IPS-18c (cell line): ENCODE results near the gene IDH2.

Source experiments
- H3K4me3 ChIP-seq: 2 replicates; pipeline ENCODE4 v1.7.0; 2013; ENCODE audit warnings: low read depth, mild to moderate bottlenecking, low read length, moderate library complexity; ENCODE audit not compliant: insufficient read depth
- H3K9me3 ChIP-seq: one replicate; pipeline ENCODE4 v1.6.1; 2013; ENCODE audit warnings: mild to moderate bottlenecking, low read length, moderate library complexity; ENCODE audit not compliant: control insufficient read depth, insufficient read depth

The IDH2 gene

DNA sequence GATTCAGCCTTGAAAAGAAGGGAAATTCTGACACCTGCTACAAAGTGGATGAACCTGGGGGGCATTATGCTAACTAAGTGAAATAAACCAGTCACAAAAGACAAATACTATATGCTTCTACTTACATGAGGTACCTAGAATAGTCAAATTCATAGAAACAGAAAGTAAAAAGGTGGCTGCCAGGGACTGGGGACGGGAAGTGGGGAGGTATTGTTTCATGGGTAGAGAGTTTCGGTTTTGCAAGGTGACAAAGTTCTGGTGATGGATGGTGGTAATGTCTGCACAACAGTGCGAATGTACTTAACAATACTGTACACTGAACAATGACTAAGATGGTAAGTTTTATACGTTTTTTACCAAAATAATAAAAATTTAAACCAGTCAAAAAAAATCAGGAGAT lies 4.8 kb downstream of the IDH2 start:
- H3K9me3 ChIP-seq, result peaks cover 2% of the 10 kb centered on the region
- no peak overlapping the region for H3K4me3 ChIP-seq

DNA sequence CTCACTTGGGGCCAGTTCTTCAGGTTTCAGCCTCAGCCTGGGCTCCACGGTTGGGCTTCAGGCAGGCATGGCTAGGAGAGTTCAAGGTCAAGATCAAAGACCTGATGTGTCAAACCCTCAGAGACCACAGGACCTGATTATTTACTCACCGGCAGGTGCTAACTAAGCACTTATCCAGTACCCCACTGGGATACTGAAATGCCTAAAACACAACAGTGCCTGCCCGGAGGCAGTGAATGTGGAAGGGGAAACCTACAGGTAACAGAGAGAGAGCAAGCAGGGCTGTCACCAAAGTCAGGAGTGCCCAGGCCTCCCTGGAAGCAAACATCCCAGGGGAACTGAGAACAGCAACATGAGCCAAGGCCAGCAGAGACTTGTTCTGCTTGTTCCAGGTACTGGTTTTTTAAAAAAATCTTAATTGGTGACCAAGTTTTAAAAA lies 6.7 kb downstream of the IDH2 start:
- H3K4me3 ChIP-seq, result no peak overlapping the region

DNA sequence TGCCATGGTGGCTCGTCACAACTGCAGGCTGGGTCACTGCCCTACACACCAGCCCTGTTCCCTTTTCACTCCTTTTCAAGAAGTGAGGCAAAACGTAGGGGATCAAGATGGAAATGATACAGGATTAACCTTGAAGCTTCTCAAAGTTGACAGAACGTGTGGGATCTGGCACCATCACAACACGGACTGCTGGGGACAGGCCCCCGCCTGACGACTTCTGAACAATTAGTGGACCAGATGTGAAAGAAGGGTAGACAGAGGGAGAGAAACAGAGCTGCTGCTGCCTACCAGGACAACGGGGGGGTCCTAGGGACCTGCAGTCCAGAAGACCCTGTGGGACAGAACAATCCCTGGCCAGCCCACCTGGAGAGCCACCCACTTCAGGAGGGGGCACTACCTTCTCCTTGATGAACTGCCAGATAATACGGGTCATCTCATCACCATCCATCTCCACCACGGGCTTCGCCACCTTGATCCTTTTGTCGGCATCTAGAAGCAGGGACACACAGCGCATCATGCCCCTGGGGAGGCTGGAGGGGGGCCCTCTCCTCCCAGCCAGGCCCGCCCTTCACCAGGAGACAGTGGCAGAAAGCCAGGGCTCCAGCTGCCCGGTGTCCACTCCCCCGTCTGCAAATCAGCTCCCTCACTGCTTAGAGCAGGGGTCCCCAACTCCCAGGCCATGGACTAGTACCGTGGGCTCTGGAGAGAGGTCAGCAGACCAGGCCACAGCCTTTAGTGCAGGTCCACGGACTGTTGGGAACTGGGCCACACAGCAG lies 10.9 kb downstream of the IDH2 start:
- Histone ChIP-seq H3K9me3 (peaks cover 5% of the 10 kb centered on the region), H3K4me3 (no peak overlapping the region)

More for the DNA sequence above, 6.7 kb downstream of the IDH2 start:
- H3K9me3 ChIP-seq, result peaks cover 5% of the 10 kb centered on the region

- no peak overlapping the region for H3K4me3 ChIP-seq
- peaks cover 5% of the 10 kb centered on the region for H3K9me3 ChIP-seq
These were observed 11.9 kb downstream of the IDH2 start for GRCh38 chr15:90090226-90090848.

DNA sequence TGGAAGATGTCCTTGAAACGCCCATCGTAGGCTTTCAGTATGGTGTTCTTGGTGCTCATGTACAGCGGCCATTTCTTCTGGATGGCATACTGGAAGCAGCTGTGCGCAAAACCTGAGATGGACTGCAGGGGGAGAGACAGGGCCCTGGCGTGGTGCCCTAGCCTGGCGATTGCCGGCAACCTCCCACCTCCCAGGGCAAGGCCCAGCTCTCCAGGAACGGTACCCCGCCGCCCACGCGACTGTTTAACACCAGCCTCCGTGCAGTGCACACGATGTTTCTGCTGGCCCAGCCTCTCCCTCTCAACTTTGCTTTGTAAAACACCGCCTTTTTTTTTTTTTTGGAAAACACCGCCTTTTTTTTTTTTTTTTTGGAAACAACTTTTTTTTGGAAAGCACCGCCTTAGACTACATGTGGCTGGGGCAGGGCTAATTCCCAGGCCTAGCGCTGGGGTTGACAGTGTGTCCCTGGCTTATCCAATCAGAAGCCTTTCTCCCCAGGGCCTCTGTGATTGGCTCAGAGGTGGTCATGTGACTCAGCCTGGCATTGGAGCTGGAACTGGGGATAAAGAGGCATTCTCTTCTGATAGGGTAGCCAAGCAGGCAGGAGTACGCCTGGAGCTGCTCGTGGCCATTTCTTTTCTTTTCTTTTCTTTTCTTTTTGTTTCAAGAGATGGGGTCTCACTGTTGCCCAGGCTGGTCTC lies 14.7 kb downstream of the IDH2 start:
- Histone ChIP-seq H3K4me3 (no peak overlapping the region), H3K9me3 (peaks cover 4% of the 10 kb centered on the region)

- Histone ChIP-seq H3K9me3 (no peaks in the 10 kb centered on the region), H3K4me3 (no peak overlapping the region)
These were observed 15.4 kb downstream of the IDH2 start for GRCh38 chr15:90086868-90087268.

DNA sequence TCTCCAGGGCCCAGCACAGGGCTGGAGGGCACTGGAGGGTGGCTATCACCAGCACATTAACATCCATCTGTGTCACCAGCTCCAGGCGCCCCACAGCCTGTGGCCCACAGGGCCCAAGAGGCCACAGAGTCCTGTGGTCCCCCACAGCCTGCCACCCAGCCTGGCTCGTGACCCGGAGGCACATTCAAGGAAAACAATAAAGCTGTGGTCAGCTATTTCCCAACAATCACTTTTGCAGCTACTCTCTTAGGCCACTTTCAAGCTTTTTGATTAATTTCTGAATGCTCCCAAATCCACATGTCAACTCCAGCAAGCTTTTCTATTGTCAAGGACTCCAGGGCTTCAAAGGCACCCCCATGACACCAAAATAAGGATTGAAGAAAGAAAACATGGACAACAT lies 16.7 kb downstream of the IDH2 start:
- no peak overlapping the region for H3K4me3 ChIP-seq

GRCh38 chr15:90084876-90085423 lies 17.3 kb downstream of the IDH2 start:
- H3K9me3 ChIP-seq, result no peaks in the 10 kb centered on the region

More for the DNA sequence above, 16.7 kb downstream of the IDH2 start:
- no peaks in the 10 kb centered on the region for H3K9me3 ChIP-seq

DNA sequence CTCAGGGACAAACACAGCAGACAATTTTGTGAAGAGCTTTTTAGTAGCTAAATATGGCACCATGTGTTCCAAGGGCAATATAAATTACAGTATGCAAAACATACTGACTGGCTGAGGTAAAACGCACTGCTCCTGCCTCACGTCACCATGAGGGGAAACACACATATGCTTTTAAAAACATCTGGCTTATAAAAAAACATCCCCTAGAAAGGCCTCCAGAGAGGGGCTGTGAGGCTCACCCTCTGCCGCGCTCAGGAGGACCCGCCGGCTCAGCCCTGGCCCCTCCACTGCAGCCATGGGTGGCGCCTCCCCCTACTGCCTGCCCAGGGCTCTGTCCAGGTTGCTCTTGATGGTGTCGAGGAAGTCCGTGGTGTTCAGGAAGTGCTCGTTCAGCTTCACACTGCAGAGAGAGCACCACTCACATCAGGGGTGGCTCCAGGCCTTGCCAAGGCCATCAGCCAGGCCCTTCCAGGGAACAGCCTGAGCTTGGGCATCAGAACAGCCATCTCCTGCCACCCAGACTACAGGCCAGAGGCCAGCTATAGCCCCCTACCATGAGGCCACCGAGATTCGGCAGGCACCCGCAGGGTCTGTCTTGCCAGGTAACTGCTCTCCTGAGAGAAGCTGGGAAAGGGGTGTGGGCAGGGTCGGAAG lies 18.2 kb downstream of the IDH2 start:
- Histone ChIP-seq H3K4me3 (no peak overlapping the region), H3K9me3 (no peaks in the 10 kb centered on the region)

More at GRCh38 chr15:90084876-90085423, 17.3 kb downstream of the IDH2 start:
- H3K4me3 ChIP-seq, result no peak overlapping the region

DNA sequence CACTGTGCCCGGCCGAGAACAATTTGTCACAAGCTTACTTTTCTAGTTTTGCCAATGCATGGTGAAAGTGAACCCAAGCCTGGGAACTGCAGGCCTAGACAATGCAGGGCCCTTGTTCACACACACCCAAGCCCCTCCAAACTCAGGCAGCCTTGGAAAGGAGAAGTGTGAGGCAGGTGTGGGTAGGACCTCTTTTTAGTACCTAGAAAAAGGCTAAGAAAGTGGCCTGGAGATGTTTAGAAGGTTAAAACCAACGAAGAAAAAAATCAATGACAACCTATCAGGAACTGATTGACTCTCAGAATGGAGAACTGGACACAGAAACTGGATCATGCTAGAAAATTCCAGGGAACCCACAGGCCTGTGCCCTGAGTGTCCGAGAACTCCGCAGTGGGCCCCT lies 18.8 kb downstream of the IDH2 start:
- Histone ChIP-seq H3K4me3 (no peak overlapping the region), H3K9me3 (no peaks in the 10 kb centered on the region)

- Histone ChIP-seq H3K4me3 (no peak overlapping the region), H3K9me3 (no peaks in the 10 kb centered on the region)
These were observed 20.0 kb downstream of the IDH2 start for GRCh38 chr15:90082140-90082715.

GRCh38 chr15:90080818-90081393 lies 21.4 kb downstream of the IDH2 start:
- H3K4me3 ChIP-seq, result no peak overlapping the region
- no peaks in the 10 kb centered on the region for H3K9me3 ChIP-seq

DNA sequence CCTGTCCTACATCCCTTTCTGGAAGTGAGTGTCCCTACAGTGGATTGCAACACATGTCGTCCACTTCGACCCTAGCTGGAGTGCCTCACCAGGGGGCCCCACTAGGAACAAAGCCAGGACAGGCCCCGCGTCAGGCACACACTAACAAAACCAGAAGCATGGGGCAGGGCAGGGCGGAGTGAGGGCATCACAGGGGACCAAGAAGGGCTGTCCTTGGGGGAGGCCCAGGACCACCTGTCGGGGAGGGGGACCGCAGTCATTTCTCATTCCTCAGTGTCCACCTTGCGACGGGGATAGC lies 21.9 kb downstream of the IDH2 start:
- no peak overlapping the region for H3K4me3 ChIP-seq
- H3K9me3 ChIP-seq, result no peaks in the 10 kb centered on the region

- Histone ChIP-seq H3K9me3 (no peaks in the 10 kb centered on the region), H3K4me3 (no peak overlapping the region)
These were observed 22.4 kb downstream of the IDH2 start for GRCh38 chr15:90079619-90080457.

DNA sequence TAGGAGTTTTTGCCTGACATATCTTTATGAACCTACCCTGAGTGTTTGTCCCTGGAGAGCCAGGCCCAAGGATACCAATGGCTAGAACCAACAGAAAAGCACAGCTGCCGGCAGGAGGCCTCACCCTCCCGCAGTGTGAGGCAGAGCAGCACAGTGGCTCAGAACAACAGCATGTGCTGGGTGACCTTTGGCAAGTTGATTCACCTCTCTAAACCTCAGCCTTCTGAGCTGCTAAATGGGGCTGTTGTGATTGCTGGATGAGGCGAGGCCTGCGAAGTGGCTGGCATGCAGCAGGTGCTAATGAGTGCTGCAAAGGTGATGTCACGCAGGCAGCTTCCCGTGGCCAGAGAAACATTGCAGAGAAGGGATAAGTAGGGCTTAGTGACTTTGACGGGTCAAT lies 23.3 kb downstream of the IDH2 start:
- Histone ChIP-seq H3K9me3 (no peaks in the 10 kb centered on the region), H3K4me3 (no peak overlapping the region)

- H3K9me3 ChIP-seq, result no peaks in the 10 kb centered on the region
- no peak overlapping the region for H3K4me3 ChIP-seq
These were observed 25.6 kb downstream of the IDH2 start for GRCh38 chr15:90076716-90077115.
